Hematopoietic multipotent progenitor cell (in vitro differentiated cells): ENCODE data around the gene DECR2. TPM values are rescaled to one million over a fixed set of nuclear protein-coding genes. Genes with fewer than 3 reads are reported as not detected.
"Not testable (repeated sequence)": the region's sequence is repeated elsewhere in the genome, so short reads cannot be mapped to it uniquely, and the experiment has no call there.

Experiments used
- DNase-seq, 3 donors: peaks; one replicate each; pipeline ENCODE4 v3.0.0-alpha.2; 2011 to 2015; ENCODE audit warnings: low read depth in 2 of 3, low spot score in 2 of 3
- total RNA-seq: library from RNA; depleted of rRNA; stranded (reverse); fragments of >200 nt; gene quantifications from one replicate; pipeline ENCODE4 v1.2.3, GENCODE V29; 2012

Gene DECR2
- 13.5 TPM for total RNA-seq

- DNase-seq: peak; percentile 85 to 94 (median 88)
Measured at GRCh38 chr16:401468-402348, at the start of gene DECR2. Gene DECR2 (plus strand): TSS chr16:401885. CDS start chr16:401964, 79 bp downstream.

DNA sequence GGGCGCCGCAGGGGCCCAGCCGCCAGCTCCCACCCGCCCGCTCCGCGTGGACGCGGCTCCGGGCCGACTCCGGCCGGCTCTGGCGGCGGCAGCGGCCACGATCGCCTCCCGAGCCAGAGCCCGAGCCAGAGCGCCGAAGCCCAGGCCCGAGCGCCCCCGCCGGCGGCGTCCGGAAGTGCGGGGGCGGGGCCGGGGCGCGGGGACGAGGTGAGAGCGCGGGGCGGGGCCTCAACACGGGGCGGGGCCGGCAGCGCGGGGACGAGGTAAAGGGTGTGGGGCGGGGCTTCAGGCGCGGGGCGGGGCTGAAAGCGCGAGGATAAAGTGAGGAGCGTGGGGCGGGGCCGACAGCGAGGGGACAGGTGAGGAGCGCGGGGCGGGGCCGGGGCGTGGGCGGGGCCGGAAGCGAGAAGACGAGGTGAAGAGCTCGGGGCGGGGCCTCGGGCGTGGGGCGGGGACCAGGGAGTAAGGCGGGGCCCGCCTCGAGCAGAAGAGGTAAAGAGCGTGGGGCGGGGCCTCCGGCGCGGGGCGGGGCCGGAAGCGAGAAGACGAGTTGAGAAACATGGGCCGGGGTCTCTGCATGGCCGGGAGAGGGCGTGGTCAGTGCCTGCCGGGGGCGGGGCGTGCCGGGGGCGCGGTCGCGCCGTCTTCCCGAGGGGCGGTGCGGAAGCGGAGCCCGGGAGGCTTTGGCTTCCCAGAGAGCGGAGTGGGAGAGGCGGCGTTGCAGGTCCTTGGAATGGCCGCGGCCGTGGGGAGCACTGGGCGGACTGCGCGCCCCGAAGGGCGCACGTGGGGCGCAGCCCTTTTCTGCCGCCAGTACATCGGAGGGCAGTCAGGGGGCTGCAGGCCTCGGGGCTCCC lies 48.9 kb upstream of the DECR2 start, which contains the start of gene AXIN1:
Gene AXIN1 (minus strand): TSS at position 177 of the 857 bp plus-strand sequence. CDS start 5,698 bp downstream, outside the sequence.
- DNase-seq: peak; percentile 93 to 97 (median 96)

- DNase-seq: no peak
Measured at GRCh38 chr16:353404-354290, 48.0 kb upstream of the DECR2 start.

DNA sequence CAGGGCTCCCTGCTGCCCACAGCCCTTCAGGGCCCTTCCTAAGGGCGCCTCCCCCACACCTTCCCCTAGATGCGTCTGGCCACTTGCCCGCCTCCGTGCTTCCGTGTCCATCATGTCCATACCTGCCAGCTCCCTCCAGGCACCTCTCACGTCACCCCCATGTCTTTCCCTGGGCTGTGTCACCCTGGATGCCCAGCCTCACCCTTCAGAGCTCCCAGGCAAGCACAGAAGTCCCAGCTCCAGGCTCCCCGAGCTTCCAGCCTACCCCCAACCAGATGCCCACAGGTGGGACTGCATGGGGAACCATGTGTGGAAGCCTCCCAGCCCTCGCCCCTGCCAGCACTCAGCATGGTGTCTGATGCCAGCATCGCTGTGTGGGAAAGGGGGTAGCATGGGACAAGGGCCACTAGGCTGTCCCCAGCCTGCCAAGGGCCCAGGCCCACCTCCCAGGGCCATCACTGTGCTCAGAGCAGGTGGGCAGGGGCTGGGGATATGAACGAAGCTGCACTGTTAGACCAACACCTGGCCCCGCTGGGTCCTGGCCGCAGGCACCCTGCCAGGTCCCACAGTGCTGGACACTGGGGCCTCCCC lies 47.3 kb upstream of the DECR2 start:
- no peak for DNase-seq

GRCh38 chr16:354971-355461 lies 46.7 kb upstream of the DECR2 start:
- DNase-seq: no peak

DNA sequence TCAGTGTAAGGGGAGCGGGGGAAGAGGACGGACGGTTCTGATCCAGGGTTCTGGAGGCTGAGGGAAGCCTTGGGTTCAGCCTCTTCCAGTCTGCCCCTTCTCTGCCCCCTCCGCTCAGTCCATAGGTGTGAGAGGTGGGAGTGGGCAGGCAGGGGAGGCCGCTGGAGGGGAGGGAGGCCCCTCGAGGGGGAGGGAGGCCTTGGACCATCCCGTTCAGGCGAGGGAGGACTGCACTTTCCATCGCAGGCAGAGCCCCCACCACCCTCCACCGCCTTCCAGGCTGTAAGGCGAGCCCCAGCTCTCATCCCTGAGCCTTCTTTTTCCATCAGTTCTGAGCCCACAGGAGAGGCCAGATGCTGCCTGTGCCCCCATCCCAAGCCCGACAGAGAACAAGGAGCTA lies 44.9 kb upstream of the DECR2 start:
- DNase-seq: no peak

GRCh38 chr16:359067-359763 lies 42.5 kb upstream of the DECR2 start:
- no peak for DNase-seq

DNA sequence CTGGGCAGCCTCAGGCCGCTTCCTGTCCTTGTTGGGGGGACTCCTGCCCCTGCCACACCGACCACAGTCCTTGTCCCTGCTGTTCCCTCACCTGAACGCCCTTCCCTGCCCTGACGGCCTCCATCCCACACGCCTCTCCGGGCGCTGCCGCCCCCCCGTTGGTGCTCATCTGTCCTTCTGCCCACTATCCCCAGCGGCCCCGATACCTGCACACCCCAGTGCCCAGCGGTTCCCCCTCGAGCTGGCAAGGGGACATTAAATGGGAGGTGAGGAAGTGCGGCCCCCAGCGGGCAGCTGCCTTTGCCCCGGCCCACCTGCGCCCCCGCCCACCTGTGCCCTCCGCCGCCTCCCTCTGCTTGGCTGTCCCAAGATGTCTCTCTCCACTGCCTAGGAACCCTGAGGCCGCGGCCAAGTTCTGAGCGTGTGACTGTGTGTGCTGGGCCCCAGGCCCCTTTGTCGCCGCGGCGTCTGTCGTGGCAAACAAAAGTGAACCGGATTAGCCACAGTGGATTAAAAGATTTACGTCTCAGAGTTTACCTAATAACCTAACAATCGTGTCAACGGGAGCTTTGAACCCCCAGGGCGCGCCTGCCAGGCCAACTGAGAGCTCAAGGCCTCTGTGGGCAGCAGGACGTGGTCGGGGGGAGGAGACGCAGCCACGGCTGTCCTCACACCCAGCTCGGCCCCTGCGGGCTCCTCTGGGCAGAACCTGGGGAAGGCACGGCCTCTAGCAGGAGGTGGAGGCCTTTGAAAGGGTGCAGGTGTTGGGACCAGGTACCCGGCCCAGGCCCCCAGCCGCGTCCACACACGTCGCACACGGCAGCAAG lies 41.6 kb upstream of the DECR2 start:
- DNase-seq: no peak

GRCh38 chr16:360698-361336 lies 40.9 kb upstream of the DECR2 start:
- DNase-seq: no peak

- no peak for DNase-seq
Measured at GRCh38 chr16:361341-361871, 40.3 kb upstream of the DECR2 start.

DNA sequence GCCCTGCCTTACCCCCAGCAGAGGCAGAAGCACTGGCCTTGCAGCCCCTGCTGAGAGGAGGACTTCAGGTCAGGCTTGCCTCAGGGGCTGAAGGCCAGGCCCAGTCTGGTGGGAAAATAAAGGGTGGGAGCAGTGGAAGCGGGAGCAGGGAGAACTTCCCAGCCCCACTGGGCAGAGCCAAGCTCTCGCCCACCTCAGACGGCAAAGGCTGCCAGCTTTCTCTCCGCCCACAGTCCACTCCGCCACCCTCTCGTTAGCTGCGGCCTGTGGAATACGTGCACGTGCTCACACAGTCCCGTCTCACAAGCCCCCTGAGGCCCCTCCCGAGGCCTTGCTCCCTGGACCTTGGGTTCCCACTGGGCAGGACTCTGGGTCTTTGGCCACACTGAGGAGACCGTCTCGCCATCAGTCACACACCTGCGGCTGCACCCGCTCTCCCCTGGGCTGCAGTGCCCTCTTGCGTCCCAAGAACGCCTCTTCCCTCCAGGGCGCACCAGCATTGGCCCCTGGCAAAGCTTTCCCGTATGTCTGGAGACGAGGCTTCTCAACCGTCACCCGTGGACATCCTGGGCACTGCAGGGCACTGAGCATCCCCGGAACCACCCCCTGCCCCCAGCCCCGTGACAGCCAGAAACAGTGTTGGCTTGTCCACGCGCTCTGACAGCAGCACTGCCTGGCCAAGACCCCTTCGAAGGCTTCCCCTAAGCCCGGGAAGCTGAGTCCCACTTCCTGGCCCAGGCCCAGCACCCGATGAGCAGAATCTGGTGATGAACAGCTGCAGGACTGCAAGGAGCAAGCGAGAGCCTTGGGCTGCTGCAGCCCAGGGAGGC lies 39.6 kb upstream of the DECR2 start:
- peak in 2 of 3 donors; percentile 72 to 79 for DNase-seq

- not testable (repeated sequence) for DNase-seq
Measured at GRCh38 chr16:362702-362999, 39.0 kb upstream of the DECR2 start.

DNA sequence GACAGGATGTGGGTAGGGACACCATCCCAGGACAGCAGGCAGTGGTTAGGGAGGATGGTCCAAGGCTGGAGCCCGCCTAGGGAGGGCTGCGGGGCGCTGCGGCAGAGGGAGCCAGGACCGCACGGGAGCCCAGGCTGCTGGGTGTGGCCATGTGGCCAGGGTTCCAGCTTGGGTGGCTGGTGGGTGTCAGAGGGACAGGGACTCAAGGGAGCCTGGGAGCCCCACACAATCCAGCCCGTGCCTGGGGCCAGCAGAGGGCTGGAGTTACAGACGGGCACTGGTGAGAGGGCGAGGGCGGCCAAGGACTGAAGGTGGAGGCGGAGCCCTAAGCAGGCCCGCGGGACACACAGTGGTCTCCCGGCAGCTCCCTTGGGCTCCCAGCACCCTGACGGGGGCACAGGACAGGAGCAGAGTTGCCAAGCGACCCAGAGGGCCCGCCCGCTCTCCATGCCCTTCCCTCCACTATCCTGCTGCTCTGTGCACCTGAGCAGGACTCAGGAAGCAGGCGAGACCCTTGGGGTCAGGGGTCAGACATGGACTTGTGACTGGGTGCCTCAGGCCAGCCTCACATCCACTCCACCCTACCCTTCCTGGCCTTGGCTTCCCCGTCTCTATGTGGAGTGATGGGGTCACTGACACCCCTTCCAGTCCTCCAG lies 38.4 kb upstream of the DECR2 start:
- no peak for DNase-seq

- no peak for DNase-seq
Measured at GRCh38 chr16:363766-364490, 37.8 kb upstream of the DECR2 start.

DNA sequence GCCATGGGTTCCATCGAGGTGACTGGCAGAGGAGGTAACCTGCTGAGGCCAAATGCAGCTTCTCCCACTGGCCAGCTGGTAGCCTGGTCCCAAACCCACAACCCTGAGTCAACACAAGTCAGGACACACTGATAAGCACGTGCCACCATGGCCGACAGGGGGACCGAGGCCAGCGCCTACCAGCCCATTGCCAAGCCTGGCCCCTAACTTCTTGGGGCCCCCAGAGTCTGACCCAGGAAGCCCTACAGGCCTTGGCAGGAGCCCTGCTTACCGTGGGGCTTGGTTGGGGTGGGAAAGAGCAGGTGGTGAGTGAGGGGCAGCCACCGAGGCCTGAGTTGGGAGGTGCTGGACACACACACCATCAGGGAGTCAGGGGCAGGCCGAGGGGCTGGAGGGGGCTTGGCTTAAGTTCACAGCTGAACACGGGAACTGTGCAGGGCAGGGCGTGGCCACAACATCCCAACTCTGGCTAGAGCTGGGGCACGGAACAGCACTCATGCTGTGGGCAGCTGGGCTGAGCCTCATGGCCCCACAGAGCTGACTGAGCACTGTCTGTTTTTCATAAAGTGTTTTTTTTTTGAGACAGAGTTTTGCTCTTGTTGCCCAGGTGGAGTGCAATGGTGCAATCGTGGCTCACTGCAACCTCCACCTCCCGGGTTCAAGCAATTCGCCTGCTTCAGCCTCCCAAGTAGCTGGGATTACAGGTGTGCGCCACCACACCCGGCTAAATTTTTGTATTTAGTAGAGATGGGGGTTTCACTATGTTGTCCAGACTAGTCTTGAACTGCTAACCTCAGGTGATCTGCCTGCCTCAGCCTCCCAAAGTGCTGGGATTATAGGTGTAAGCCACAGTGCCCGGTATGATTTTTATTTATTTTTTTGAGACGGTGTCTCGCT lies 36.8 kb upstream of the DECR2 start:
- no peak for DNase-seq
